GM10266 (cell line): ENCODE results near the gene SPAM1.

Source experiments
- DNase-seq: peaks from one replicate; pipeline ENCODE4 v3.0.0; 2012; ENCODE audit errors: extremely low spot score
- CTCF ChIP-seq: IDR thresholded peaks from 2 replicates; pipeline ENCODE4 v1.5.1; 2012; ENCODE audit warnings: mild to moderate bottlenecking, low read depth; ENCODE audit not compliant: control insufficient read depth, insufficient read depth; ENCODE audit errors: missing control alignments

SPAM1 gene

GRCh38 chr7:123905714-123906113 lies 19.3 kb upstream of the SPAM1 start:
- DNase-seq = no peak
- TF ChIP-seq CTCF = no peak

- peak; percentile 25 for TF ChIP-seq CTCF
Measured at GRCh38 chr7:123916240-123916724, 8.8 kb upstream of the SPAM1 start.

GRCh38 chr7:123917878-123918277 lies 7.2 kb upstream of the SPAM1 start:
- no peak for DNase-seq
- TF ChIP-seq CTCF = no peak

More at GRCh38 chr7:123916240-123916724, 8.8 kb upstream of the SPAM1 start:
- DNase-seq = no peak

GRCh38 chr7:123918309-123918708 lies 6.7 kb upstream of the SPAM1 start:
- TF ChIP-seq CTCF = no peak
- no peak for DNase-seq

- DNase-seq = no peak
- TF ChIP-seq CTCF = no peak
Measured at GRCh38 chr7:123923599-123923998, 1.4 kb upstream of the SPAM1 start.

- no peak for TF ChIP-seq CTCF
- no peak for DNase-seq
Measured at GRCh38 chr7:123929107-123929506, 4.1 kb downstream of the SPAM1 start.

- no peak for DNase-seq
- no peak for TF ChIP-seq CTCF
Measured at GRCh38 chr7:123929655-123930054, 4.6 kb downstream of the SPAM1 start.
